GM19438 (cell line): Measurements from ENCODE around the gene PCNX1.
"Not testable (repeated sequence)": the region's sequence is repeated elsewhere in the genome, so short reads cannot be mapped to it uniquely, and the experiment has no call there.

Experiments used
- ATAC-seq: cut with Tn5 transposase; IDR thresholded peaks from one replicate; pipeline ENCODE4 v1.9.1; 2021; ENCODE audit warnings: low read depth; ENCODE audit not compliant: unreplicated experiment

PCNX1 gene

DNA sequence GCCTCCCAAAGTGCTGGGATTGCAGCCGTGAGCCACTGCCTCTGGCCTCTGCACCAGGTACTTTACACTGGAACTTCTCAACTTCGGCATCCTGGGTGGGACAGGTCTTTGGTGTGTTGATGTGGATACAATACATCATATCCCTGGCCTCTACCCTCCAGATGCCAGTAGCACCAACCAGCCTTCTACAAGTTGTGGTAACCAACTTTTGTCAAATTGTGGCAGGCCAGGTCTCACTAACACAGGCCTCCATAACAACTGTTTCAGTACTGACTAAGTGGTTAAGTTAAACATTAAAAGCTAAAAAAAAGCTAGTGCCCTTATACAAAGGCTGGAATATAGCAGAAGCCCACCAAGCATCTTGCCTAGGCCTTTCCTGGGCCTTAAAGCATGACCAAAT lies 232.9 kb downstream of the PCNX1 start:
- ATAC-seq, result no peak

- no peak for ATAC-seq
Measured at GRCh38 chr14:71141701-71142374, 234.6 kb downstream of the PCNX1 start.

DNA sequence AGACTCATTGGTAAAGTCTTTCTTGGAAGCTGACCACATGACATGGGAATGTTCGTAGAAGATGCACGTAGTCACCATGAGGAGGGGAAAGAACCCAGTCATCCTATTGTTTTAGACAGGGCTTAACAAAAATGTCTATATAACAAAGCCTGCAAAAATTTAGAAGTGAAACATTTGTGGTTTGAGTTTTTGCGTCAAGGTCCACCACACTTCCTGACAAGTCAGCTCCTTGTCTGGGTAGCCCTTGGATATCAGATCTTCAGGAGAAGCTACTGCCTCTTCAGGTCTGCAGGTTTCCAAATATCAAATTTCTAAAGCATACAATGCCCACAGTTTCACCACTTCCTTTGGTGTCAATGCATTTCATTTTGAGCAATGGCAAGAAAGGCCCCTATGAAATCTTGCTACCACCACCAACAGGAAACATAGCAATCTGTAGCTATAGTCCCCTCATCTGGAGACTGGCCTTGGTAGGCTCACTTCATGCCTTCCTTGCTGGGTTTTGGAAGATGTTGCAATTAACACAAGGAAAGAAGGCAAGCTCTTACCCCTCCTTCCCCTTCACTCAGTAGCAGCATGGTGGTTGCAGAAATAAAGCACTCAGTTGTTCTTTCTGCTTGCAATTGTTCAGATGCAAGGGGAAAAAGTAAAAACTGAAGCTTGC lies 235.2 kb downstream of the PCNX1 start:
- ATAC-seq, result no peak

DNA sequence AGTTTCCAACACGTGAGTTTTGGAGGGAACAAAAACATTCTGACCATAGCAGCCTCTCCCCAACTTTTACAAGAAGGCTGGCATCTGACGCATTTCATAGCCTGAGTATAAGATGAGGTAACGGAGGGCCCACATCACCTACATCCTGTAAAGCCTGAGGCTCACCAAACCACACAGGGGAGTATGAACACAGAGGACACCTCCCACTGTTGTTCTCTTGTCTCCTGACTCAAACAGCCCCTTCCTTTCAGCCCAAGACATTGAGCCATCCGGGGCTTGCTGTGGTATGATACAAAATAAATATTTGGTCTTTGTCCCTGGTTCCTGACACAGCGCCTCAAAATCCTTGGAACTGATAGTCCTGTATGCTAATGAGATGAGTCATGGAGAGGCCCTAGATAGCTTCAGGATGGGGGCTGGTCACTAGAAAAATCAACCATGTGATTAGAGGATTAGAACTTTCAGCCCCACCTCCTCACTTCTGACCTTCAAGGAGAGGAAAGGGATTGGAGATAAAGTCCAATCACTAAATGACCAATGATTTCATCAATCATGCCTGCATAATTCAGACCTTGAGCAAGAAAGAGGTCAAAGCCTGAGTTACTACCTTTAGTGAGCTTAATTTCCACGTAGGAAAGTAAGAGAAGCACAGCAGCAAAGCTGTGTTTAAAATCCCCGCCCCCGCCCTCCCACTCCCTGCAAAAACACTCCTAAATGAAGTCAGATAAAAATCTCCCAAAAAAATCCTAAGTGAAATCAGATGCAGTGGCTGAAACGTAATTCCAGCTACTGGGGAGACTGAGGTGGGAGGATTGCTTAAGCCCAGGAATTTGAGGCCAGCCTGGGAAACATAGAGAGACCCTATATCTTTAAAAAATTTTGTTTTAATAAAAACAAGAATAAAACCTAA lies 236.4 kb downstream of the PCNX1 start:
- no peak for ATAC-seq

- ATAC-seq, result not testable (repeated sequence)
Measured at GRCh38 chr14:71147335-71147734, 240.1 kb downstream of the PCNX1 start.

DNA sequence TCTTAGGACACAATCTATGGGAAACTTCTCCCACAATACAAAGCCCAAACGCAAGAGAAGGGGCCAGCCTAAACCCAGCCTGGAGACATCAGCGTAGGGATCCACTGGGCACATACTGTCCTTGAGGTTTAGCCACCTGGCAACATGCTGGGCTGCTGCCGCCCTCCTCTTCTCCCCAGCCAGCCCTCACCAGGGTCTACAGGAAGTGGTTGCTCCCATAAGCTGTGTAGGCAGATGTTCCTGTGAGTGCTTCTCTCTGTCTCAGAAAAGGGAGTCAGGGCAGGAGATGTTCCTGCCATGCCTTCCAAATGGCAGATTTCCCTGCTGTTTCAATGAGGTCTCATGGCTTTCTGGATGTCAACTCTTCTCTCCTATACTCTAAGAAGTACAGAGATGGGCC lies 241.4 kb downstream of the PCNX1 start:
- ATAC-seq, result no peak

GRCh38 chr14:71150737-71151136 lies 243.5 kb downstream of the PCNX1 start:
- no peak for ATAC-seq

GRCh38 chr14:71155743-71156142 lies 248.5 kb downstream of the PCNX1 start:
- ATAC-seq, result no peak

DNA sequence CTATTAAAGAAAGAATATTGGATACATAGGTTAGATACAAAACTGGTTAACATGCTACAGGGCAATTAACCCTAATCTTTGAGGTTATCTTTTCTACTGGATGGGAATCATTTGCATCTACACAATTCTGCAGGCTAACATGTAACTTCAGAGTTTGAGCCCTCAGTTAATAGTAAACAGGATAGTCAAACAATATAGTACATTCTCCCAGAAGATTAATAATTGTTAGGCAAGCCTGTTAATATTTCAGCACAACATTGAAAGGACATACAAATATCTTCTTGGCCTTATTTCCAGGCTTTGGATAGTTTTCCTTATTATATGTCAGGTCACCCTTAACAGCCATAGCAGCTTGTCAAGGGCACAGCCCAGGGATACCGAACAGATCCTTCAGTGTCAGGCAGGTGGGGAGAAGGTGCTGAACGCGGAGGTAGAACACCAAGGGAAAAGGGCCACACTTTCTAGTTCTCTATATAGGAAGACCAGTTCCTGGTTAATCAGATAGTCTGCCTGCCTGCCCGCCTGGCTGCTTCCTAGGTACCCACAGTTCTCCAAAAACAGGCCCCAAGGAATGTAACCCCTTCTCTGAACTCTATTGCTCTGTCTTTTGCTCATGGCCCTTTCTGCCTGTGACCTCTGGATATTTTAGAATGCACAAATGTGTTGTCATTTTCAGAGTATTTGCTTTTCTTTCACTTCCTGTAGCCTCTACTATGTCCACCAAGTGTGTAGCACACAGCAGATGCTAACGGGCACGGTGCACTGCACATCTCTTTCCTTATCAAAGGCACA lies 256.0 kb downstream of the PCNX1 start:
- no peak for ATAC-seq

- ATAC-seq, result no peak
Measured at GRCh38 chr14:71163842-71164629, 256.8 kb downstream of the PCNX1 start.
